Ovary (tissue), 9 donors: Measurements from ENCODE around the gene SLC39A8. TPM values are rescaled to one million over a fixed set of nuclear protein-coding genes. Genes with fewer than 3 reads are reported as not detected.
"Not testable (repeated sequence)": the region's sequence is repeated elsewhere in the genome, so short reads cannot be mapped to it uniquely, and the experiment has no call there.

Experiments
- DNase-seq, 5 donors: peaks; one replicate each; pipeline ENCODE4 v3.0.0-alpha.2; 2019 to 2020
- H3K27ac ChIP-seq, 2 donors: fragments of 200-600 bp; one replicate each; pipeline versions ENCODE4 v1.5.1 to v1.8.0; 2019 to 2022
- H3K27me3 ChIP-seq: fragments of 200-600 bp; one replicate; pipeline ENCODE4 v1.8.0; 2022
- H3K36me3 ChIP-seq: fragments of 200-600 bp; sonication (generic); one replicate; pipeline ENCODE4 v1.5.1; 2019
- H3K4me1 ChIP-seq: one replicate; pipeline ENCODE4 v1.8.1; 2013; ENCODE audit warnings: mild to moderate bottlenecking, moderate library complexity; ENCODE audit not compliant: insufficient read depth
- H3K4me3 ChIP-seq: fragments of 200-600 bp; sonication (generic); one replicate; pipeline ENCODE4 v1.5.1; 2017
- H3K9me3 ChIP-seq, 2 donors: fragments of 200-600 bp in 1 of 2; sonication (generic) in 1 of 2; one replicate each; pipeline versions ENCODE4 v1.5.1 to v1.8.1; 2013 to 2019; ENCODE audit warnings: mild to moderate bottlenecking in 1 of 2, moderate library complexity in 1 of 2
- CTCF ChIP-seq, 3 donors: fragments of 450-650 bp in 2 of 3; fragments of 200-600 bp in 1 of 3; IDR thresholded peaks; one replicate each; pipeline versions ENCODE4 v1.5.1 to v1.8.0; 2016 to 2022; ENCODE audit warnings: antibody characterized with exemption in 3 of 3, mild to moderate bottlenecking in 1 of 3
- EP300 ChIP-seq: sonication (generic); formaldehyde crosslinking; IDR thresholded peaks from one replicate; pipeline ENCODE4 v1.6.1; 2017; ENCODE audit warnings: antibody characterized with exemption
- POLR2A ChIP-seq: fragments of 450-650 bp; IDR thresholded peaks from one replicate; pipeline ENCODE4 v1.6.1; 2017; ENCODE audit warnings: antibody characterized with exemption, mild to moderate bottlenecking, moderate library complexity
- WGBS, 3 donors: extraction: QIAGEN DNeasy Blood & Tissue Kit in 1 of 3; methylation state at CpG; one replicate each; pipeline versions ENCODE4 v1.1.5 to v1.1.7; 2013 to 2017; 5-methylcytosine and 5-hydroxymethylcytosine counted together
- intact Hi-C, 4 donors: fragments of 100-400 bp; cut with DNase I; formaldehyde crosslinking; loops; one replicate each; pipeline versions ENCODE4 v1.11.0 to v1.15.1; 2022 to 2023
- polyA plus RNA-seq, 2 donors: library from polyadenylated mRNA; stranded (reverse); fragments of 200-250 nt in 1 of 2; fragments of 350-450 nt in 1 of 2; fragmentation: Illumina TruSeq in 1 of 2; extraction: RNeasy Lipid Tissue Mini Kit (QIAGEN cat#74804) in 1 of 2; gene quantifications; one replicate each; pipeline ENCODE4 v1.2.3, GENCODE V29; 2013 to 2014
- total RNA-seq, 7 donors: library from RNA; depleted of rRNA in 2 of 7; stranded (reverse); fragments of >200 nt in 2 of 7; fragmentation: NEBNext Ultra II Directional in 3 of 7; extraction: Animal tissue kit (Norgen Biotek cat#: 25700) in 3 of 7; gene quantifications; one replicate each; pipeline versions ENCODE4 v1.1.0 to v1.2.4, GENCODE V29; 2016 to 2023
- donor health status: DM: no; HTN: no; CAD: no; lungs with moderate emphysema.
- donor health status: DM: no; HTN: no; CAD: no.
- donor health status: Bipolar disorder and iron deficiency.
- donor health status: DM: yes; HTN: yes; CAD: no.
- donor health status: DM: no; HTN: no; CAD: no.
- donor health status: DM: yes; HTN: yes; CAD: no.

The SLC39A8 gene
- total and polyA plus RNA-seq, 9 donors = 11.5 to 28.7 (median 19.2) TPM

DNA sequence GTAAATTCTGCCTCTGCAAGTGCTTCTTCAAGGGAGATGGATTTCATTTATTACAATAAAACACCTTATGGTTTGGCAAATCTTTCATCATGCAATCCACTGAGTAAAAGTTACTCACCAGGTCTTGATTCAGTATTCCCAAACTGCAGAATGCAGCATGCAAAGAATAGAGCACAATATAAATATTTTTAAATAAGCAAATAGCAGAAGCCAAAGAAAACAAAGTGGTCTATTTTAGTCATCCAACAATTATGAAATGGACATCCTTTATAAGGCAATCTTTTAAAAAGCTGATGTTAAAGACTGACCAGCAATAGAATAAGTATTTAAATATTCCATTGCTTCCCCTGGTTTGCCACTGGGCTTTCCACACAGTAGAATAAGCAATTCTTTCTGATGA is 59.5 kb downstream of the SLC39A8 start:
- DNase-seq = no peak
- no peaks in the 10 kb centered on the region for H3K27me3 ChIP-seq
- no peak for TF ChIP-seq POLR2A
- TF ChIP-seq CTCF (IDR thresholded peaks at IDR 0.05) = no peak
- TF ChIP-seq EP300 = no peak
- H3K36me3 ChIP-seq = no peaks in the 10 kb centered on the region
- no peaks in the 10 kb centered on the region for H3K9me3 ChIP-seq
- no peak overlapping the region for H3K27ac ChIP-seq
- no peak overlapping the region for H3K4me3 ChIP-seq
- intact Hi-C loops = no loop called here
- H3K4me1 ChIP-seq = no peaks in the 10 kb centered on the region

DNA sequence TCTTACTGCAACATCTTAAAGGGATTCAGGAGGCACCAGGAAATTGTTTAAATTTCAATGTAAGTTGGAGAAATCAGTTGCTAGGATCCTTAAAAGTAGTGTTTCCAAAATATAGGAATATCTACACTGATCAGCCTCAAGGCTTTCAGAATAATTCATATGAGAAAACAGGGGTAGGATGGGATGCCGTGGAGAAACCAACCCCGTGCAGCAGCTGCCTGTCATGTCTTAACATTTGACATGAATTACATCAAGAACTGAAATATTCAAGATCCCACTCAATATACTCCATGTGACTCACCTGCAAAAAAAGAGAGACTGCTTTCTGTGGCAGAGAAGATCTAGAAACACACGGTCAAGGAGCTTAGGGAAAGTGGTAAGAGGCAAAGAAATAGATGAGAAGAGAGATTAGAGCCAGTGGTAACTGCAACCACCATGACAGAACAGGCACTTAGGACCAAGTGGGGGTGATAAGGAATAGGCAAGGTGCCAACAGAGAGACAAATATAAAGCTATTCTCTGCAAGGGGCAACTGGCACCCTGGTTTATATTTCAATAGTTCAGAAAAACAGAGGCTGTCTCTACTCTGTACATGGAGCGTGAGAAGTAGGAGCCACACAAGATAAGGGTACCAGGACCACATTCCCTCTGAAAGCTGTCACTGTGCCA is 64.0 kb downstream of the SLC39A8 start:
- no peak for TF ChIP-seq EP300
- Histone ChIP-seq H3K27me3 (no peaks in the 10 kb centered on the region), H3K27ac (no peak overlapping the region), H3K9me3 (no peaks in the 10 kb centered on the region), H3K4me3 (no peak overlapping the region), H3K36me3 (no peaks in the 10 kb centered on the region), H3K4me1 (no peaks in the 10 kb centered on the region)
- intact Hi-C loops = no loop called here
- WGBS, 3 donors = 91 to 92% (median 92%) methylated on average over 4 of the region's 4 CpGs
- DNase-seq = no peak

GRCh38 chr4:102273317-102273716 is 72.0 kb downstream of the SLC39A8 start:
- intact Hi-C loops, H3K4me1 ChIP-seq, H3K36me3 ChIP-seq, DNase-seq, H3K27me3 ChIP-seq, H3K4me3 ChIP-seq, H3K9me3 ChIP-seq, H3K27ac ChIP-seq: not testable (repeated sequence)
- WGBS, 3 donors = 94 to 98% (median 96%) methylated on average over 8 to 9 of the region's 9 CpGs

DNA sequence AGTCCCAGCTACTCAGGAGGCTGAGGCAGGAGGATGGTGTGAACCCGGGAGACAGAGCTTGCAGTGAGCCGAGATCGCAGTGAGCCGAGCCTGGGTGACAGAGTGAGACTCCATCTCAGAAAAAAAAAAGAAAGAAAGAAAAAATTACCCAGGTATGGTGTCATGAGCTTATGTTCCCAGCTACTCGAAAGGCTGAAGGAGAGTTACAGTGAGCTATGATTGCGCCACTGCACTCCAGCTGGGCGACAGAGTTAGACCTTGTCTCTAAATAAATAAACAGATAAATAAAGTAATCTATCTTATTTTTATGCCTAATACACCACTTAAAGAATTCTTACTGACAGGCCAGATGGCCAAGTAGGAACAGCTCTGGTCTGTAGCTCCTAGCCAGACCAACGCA is 73.0 kb downstream of the SLC39A8 start:
- Histone ChIP-seq H3K4me3 (no peak overlapping the region), H3K36me3 (no peaks in the 10 kb centered on the region), H3K9me3 (no peaks in the 10 kb centered on the region), H3K27me3 (no peaks in the 10 kb centered on the region), H3K27ac (no peak overlapping the region), H3K4me1 (no peaks in the 10 kb centered on the region)
- intact Hi-C loops = no loop called here
- DNase-seq = no peak
- TF ChIP-seq POLR2A (no peak), CTCF (IDR thresholded peaks at IDR 0.05) (no peak)
- WGBS, 3 donors = 89 to 97% (median 95%) methylated on average over 8 of the region's 8 CpGs

DNA sequence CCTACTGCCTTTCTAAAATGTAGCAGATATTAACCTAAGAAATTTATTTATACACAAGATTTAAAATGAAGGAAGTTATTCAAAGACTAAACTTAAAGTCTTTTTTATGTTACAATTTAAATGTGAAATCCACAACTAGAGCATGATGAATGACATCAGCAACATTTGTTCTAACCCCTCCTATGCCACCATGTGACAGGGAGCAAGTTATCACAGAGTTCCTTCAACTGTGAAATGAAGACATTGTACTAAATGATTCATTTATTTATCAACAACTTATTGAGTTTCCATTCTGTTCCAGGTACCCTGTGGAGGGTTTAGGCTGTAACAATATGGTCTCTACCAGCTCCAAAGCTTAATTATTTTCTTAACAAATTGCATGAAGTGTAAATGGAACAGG is 76.9 kb downstream of the SLC39A8 start:
- H3K4me1 ChIP-seq = no peaks in the 10 kb centered on the region
- intact Hi-C loops = no loop called here
- no peak for DNase-seq
- H3K4me3 ChIP-seq = no peak overlapping the region
- TF ChIP-seq EP300 = no peak
- TF ChIP-seq CTCF (IDR thresholded peaks at IDR 0.05) = no peak
- no peak for TF ChIP-seq POLR2A
- H3K27ac ChIP-seq = no peak overlapping the region
- no peaks in the 10 kb centered on the region for H3K9me3 ChIP-seq
- H3K27me3 ChIP-seq = no peaks in the 10 kb centered on the region
- H3K36me3 ChIP-seq = no peaks in the 10 kb centered on the region
